Measurements from ENCODE around the gene MTCH2.
"Not testable (repeated sequence)": the region's sequence is repeated elsewhere in the genome, so short reads cannot be mapped to it uniquely, and the experiment has no call there.

The MTCH2 gene

GRCh38 chr11:47642099-47642855 is at the start of gene MTCH2:
Gene MTCH2, minus strand, starts transcription at chr11:47642559. Its CDS starts 94 bp downstream, at chr11:47642465.
- DNase-seq = peak; percentile 97

- DNase-seq = no peak
These were observed 49.6 kb upstream of the MTCH2 start for GRCh38 chr11:47691979-47692378.

GRCh38 chr11:47689480-47689879 is 47.1 kb upstream of the MTCH2 start:
- DNase-seq = no peak

GRCh38 chr11:47688991-47689390 is 46.6 kb upstream of the MTCH2 start:
- no peak for DNase-seq

GRCh38 chr11:47688111-47688510 is 45.8 kb upstream of the MTCH2 start:
- no peak for DNase-seq

GRCh38 chr11:47686704-47687103 is 44.3 kb upstream of the MTCH2 start:
- DNase-seq = not testable (repeated sequence)

GRCh38 chr11:47686151-47686550 is 43.8 kb upstream of the MTCH2 start:
- DNase-seq = no peak

GRCh38 chr11:47675851-47676250 is 33.5 kb upstream of the MTCH2 start:
- no peak for DNase-seq

- no peak for DNase-seq
These were observed 29.9 kb upstream of the MTCH2 start for GRCh38 chr11:47672283-47672730.

- no peak for DNase-seq
These were observed 27.5 kb upstream of the MTCH2 start for GRCh38 chr11:47669856-47670255.

GRCh38 chr11:47668665-47669064 is 26.3 kb upstream of the MTCH2 start:
- no peak for DNase-seq

- no peak for DNase-seq
These were observed 25.2 kb upstream of the MTCH2 start for GRCh38 chr11:47667555-47667954.

GRCh38 chr11:47667135-47667534 is 24.8 kb upstream of the MTCH2 start:
- DNase-seq = no peak

GRCh38 chr11:47664936-47665335 is 22.6 kb upstream of the MTCH2 start:
- DNase-seq = not testable (repeated sequence)

GRCh38 chr11:47661245-47661644 is 18.9 kb upstream of the MTCH2 start:
- DNase-seq = no peak

GRCh38 chr11:47659276-47659675 is 16.9 kb upstream of the MTCH2 start:
- no peak for DNase-seq

GRCh38 chr11:47656260-47656885 is 14.0 kb upstream of the MTCH2 start:
- DNase-seq = no peak

- no peak for DNase-seq
These were observed 9.6 kb upstream of the MTCH2 start for GRCh38 chr11:47651818-47652469.

GRCh38 chr11:47649276-47649675 is 6.9 kb upstream of the MTCH2 start:
- no peak for DNase-seq

GRCh38 chr11:47646019-47646418 is 3.7 kb upstream of the MTCH2 start:
- no peak for DNase-seq

GRCh38 chr11:47645500-47645899 is 3.1 kb upstream of the MTCH2 start:
- DNase-seq = no peak

GRCh38 chr11:47641600-47642098 is 710 bp downstream of the MTCH2 start:
- peak; percentile 63 for DNase-seq

- DNase-seq = not testable (repeated sequence)
These were observed 1.9 kb downstream of the MTCH2 start for GRCh38 chr11:47640506-47640905.

- not testable (repeated sequence) for DNase-seq
These were observed 6.0 kb downstream of the MTCH2 start for GRCh38 chr11:47636331-47636730.
